K562 (cell line): ENCODE measurements around the gene FBXL2. TPM values are rescaled to one million over a fixed set of nuclear protein-coding genes. Genes with fewer than 3 reads are reported as not detected.

ENCODE experiments used
- ARNT ChIP-seq, 2 experiments: fragments of 450-650 bp; IDR thresholded peaks; 2 replicates each; pipeline ENCODE4 v1.6.1; 2016; ENCODE audit warnings: mild to moderate bottlenecking in 1 of 2
- ATF1 ChIP-seq, 2 experiments: fragments of 450-650 bp in 1 of 2; IDR thresholded peaks; 2 replicates each; pipeline ENCODE4 v1.6.1; 2016; ENCODE audit warnings: missing compliant biosample characterization in 1 of 2, missing genetic modification characterization in 1 of 2
- LARP7 ChIP-seq: fragments of 450-650 bp; IDR thresholded peaks from 2 replicates; pipeline ENCODE4 v1.6.1; 2016
- MTA1 ChIP-seq: fragments of 450-650 bp; IDR thresholded peaks from 2 replicates; pipeline ENCODE4 v1.6.1; 2017; ENCODE audit warnings: borderline replicate concordance
- OTX1 ChIP-seq: fragments of 450-650 bp; formaldehyde crosslinking; IDR thresholded peaks from 2 replicates; pipeline ENCODE4 v1.4.0; 2022; ENCODE audit warnings: mild to moderate bottlenecking
- RBM17 ChIP-seq: fragments of 200-400 bp; formaldehyde crosslinking; IDR thresholded peaks from 2 replicates; pipeline ENCODE4 v1.6.1; 2017; ENCODE audit warnings: low read depth, mild to moderate bottlenecking, low read length, borderline replicate concordance
- RUNX1 ChIP-seq: sonication (generic); IDR thresholded peaks from 2 replicates; pipeline ENCODE4 v1.6.1; 2016; ENCODE audit warnings: antibody characterized with exemption, low read depth
- SAFB ChIP-seq: fragments of 200-400 bp; formaldehyde crosslinking; IDR thresholded peaks from 2 replicates; pipeline ENCODE4 v1.6.1; 2017; ENCODE audit warnings: low read depth, low read length, borderline replicate concordance
- TAF15 ChIP-seq: fragments of 200-400 bp; formaldehyde crosslinking; IDR thresholded peaks from 2 replicates; pipeline ENCODE4 v1.6.1; 2017; ENCODE audit warnings: mild to moderate bottlenecking, low read depth, low read length, moderate library complexity
- U2AF1 ChIP-seq: fragments of 200-400 bp; formaldehyde crosslinking; optimal IDR thresholded peaks from 2 replicates; pipeline ENCODE3; 2017; ENCODE audit warnings: mild to moderate bottlenecking, low read depth, low read length, moderate library complexity
- polyA plus RNA-seq, 8 experiments: library from polyadenylated mRNA; depleted of rRNA in 4 of 8; stranded (reverse) in 5 of 8; unstranded in 3 of 8; fragments of >200 nt; fragmentation: Nextera tagmentation in 2 of 8; fragmentation: Illumina TruSeq in 1 of 8; extraction: Ambion mirVana in 2 of 8; extraction: Trizol in 1 of 8; gene quantifications; 2 replicates each; pipeline versions ENCODE4 v1.2.1 to v1.2.3, GENCODE V29; 2011 to 2014; ENCODE audit warnings: inconsistent platforms in 1 of 8, missing spikeins in 1 of 8
- total RNA-seq, 7 experiments: library from RNA; depleted of rRNA in 6 of 7; stranded (reverse); fragments of >200 nt in 6 of 7; fragmentation: Illumina TruSeq in 2 of 7; extraction: Trizol in 2 of 7; gene quantifications; 2 replicates each; pipeline versions ENCODE4 v1.2.1 to v1.2.3, GENCODE V29; 2011 to 2021; ENCODE audit warnings: low replicate concordance in 1 of 7
- TF ChIP-seq, protein P1 (sequence below): fragments of 450-650 bp; IDR thresholded peaks from 2 replicates; pipeline ENCODE4 v1.6.1; 2016; ENCODE audit warnings: mild to moderate bottlenecking, moderate library complexity
- TF ChIP-seq, protein P2 (sequence below): IDR thresholded peaks from 2 replicates; pipeline ENCODE4 v1.6.1; 2016; ENCODE audit warnings: missing genetic modification characterization, missing compliant biosample characterization

FBXL2 gene
- total and polyA plus RNA-seq, 9 of the 15 experiments (the other 6 are each of a cell fraction or from before 2014, with no cell fraction given) = 1.3 to 6.9 (median 1.9) TPM

DNA sequence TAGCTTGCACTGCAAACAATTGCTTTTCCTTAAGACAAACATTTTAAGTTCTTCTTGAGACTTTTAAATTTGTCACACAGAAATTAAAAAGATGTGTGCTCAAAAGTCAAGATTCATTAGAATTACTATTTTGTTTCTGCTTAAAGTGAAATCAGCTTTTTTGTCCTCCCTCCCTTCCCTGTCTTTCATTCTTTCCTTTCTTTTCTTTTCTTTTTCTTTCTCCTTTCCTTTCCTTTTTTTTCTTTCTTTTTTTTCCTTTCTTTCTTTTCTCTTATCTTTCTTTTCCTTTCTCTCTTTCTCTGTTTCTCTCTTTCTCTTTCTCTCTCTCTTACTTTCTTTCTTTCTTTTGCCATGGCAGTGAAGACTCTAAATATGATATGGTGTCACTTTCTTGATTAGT, 37.8 kb downstream of the FBXL2 start (continued):
- TF ChIP-seq, protein P1, sequence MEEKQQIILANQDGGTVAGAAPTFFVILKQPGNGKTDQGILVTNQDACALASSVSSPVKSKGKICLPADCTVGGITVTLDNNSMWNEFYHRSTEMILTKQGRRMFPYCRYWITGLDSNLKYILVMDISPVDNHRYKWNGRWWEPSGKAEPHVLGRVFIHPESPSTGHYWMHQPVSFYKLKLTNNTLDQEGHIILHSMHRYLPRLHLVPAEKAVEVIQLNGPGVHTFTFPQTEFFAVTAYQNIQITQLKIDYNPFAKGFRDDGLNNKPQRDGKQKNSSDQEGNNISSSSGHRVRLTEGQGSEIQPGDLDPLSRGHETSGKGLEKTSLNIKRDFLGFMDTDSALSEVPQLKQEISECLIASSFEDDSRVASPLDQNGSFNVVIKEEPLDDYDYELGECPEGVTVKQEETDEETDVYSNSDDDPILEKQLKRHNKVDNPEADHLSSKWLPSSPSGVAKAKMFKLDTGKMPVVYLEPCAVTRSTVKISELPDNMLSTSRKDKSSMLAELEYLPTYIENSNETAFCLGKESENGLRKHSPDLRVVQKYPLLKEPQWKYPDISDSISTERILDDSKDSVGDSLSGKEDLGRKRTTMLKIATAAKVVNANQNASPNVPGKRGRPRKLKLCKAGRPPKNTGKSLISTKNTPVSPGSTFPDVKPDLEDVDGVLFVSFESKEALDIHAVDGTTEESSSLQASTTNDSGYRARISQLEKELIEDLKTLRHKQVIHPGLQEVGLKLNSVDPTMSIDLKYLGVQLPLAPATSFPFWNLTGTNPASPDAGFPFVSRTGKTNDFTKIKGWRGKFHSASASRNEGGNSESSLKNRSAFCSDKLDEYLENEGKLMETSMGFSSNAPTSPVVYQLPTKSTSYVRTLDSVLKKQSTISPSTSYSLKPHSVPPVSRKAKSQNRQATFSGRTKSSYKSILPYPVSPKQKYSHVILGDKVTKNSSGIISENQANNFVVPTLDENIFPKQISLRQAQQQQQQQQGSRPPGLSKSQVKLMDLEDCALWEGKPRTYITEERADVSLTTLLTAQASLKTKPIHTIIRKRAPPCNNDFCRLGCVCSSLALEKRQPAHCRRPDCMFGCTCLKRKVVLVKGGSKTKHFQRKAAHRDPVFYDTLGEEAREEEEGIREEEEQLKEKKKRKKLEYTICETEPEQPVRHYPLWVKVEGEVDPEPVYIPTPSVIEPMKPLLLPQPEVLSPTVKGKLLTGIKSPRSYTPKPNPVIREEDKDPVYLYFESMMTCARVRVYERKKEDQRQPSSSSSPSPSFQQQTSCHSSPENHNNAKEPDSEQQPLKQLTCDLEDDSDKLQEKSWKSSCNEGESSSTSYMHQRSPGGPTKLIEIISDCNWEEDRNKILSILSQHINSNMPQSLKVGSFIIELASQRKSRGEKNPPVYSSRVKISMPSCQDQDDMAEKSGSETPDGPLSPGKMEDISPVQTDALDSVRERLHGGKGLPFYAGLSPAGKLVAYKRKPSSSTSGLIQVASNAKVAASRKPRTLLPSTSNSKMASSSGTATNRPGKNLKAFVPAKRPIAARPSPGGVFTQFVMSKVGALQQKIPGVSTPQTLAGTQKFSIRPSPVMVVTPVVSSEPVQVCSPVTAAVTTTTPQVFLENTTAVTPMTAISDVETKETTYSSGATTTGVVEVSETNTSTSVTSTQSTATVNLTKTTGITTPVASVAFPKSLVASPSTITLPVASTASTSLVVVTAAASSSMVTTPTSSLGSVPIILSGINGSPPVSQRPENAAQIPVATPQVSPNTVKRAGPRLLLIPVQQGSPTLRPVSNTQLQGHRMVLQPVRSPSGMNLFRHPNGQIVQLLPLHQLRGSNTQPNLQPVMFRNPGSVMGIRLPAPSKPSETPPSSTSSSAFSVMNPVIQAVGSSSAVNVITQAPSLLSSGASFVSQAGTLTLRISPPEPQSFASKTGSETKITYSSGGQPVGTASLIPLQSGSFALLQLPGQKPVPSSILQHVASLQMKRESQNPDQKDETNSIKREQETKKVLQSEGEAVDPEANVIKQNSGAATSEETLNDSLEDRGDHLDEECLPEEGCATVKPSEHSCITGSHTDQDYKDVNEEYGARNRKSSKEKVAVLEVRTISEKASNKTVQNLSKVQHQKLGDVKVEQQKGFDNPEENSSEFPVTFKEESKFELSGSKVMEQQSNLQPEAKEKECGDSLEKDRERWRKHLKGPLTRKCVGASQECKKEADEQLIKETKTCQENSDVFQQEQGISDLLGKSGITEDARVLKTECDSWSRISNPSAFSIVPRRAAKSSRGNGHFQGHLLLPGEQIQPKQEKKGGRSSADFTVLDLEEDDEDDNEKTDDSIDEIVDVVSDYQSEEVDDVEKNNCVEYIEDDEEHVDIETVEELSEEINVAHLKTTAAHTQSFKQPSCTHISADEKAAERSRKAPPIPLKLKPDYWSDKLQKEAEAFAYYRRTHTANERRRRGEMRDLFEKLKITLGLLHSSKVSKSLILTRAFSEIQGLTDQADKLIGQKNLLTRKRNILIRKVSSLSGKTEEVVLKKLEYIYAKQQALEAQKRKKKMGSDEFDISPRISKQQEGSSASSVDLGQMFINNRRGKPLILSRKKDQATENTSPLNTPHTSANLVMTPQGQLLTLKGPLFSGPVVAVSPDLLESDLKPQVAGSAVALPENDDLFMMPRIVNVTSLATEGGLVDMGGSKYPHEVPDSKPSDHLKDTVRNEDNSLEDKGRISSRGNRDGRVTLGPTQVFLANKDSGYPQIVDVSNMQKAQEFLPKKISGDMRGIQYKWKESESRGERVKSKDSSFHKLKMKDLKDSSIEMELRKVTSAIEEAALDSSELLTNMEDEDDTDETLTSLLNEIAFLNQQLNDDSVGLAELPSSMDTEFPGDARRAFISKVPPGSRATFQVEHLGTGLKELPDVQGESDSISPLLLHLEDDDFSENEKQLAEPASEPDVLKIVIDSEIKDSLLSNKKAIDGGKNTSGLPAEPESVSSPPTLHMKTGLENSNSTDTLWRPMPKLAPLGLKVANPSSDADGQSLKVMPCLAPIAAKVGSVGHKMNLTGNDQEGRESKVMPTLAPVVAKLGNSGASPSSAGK = no peak
- TF ChIP-seq SAFB (no peak), OTX1 (no peak), ARNT (IDR thresholded peaks at IDR 0.05) (peak in 1 of 2 experiments; percentile 46; a peak in 1 of 4 replicates), RUNX1 (no peak), LARP7 (0 out of 2 replicates have a peak, but pooled peaks have one; percentile 22), MTA1 (no peak), U2AF1 (peak; percentile 70), RBM17 (no peak), TAF15 (no peak), ATF1 (CRISPR knock-in tag; IDR thresholded peaks at IDR 0.05) (no peak), ATF1 (tag; IDR thresholded peaks at IDR 0.05) (no peak)
- TF ChIP-seq, protein P2, sequence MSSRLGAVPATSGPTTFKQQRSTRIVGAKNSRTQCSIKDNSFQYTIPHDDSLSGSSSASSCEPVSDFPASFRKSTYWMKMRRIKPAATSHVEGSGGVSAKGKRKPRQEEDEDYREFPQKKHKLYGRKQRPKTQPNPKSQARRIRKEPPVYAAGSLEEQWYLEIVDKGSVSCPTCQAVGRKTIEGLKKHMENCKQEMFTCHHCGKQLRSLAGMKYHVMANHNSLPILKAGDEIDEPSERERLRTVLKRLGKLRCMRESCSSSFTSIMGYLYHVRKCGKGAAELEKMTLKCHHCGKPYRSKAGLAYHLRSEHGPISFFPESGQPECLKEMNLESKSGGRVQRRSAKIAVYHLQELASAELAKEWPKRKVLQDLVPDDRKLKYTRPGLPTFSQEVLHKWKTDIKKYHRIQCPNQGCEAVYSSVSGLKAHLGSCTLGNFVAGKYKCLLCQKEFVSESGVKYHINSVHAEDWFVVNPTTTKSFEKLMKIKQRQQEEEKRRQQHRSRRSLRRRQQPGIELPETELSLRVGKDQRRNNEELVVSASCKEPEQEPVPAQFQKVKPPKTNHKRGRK (tag) = peak; percentile 95
